Measurements from ENCODE around the gene ATP1A1. TPM values are rescaled to one million over a fixed set of nuclear protein-coding genes. Genes with fewer than 3 reads are reported as not detected.

ATP1A1 gene
- 99.3 and 135 TPM in 2 replicates for total RNA-seq (2014; rRNA removed; shearing (Covaris generic))

GRCh38 chr1:116372651-116373430 lies at the start of gene ATP1A1:
ATP1A1 (plus strand) TSS chr1:116373244; CDS start chr1:116373512, 268 bp downstream.
- peak; percentile 96 for DNase-seq (ENCODE audit: low spot score)
- in situ Hi-C loops (cut with HindIII; ENCODE audit: low sequenced_read_pairs) = no loop called here

DNA sequence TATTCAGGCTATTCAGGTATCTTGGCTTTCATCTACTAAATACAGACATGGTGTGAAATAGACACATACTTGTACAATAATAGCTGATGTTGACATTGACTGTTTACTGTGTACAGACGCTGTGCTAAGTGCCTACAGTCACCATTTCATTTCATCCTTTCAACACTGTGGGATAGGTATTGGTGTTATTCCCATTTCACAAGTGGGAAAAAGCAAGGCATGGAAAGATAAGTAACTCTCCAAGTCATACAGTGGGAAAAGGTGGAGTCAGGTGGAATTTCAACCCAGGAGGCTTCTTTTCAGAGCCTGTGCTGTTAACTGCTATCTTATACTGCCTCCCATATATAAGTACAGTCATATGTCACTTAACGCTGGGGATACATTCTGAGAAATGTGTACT lies 49.6 kb upstream of the ATP1A1 start:
- in situ Hi-C loops (cut with HindIII; ENCODE audit: low sequenced_read_pairs) = no loop called here

GRCh38 chr1:116324411-116324810 lies 48.6 kb upstream of the ATP1A1 start:
- in situ Hi-C loops (cut with HindIII; ENCODE audit: low sequenced_read_pairs) = no loop called here
- no peak for DNase-seq (ENCODE audit: low spot score)

More for the DNA sequence above, 49.6 kb upstream of the ATP1A1 start:
- no peak for DNase-seq (ENCODE audit: low spot score)

GRCh38 chr1:116325104-116325503 lies 47.9 kb upstream of the ATP1A1 start:
- in situ Hi-C loops (cut with HindIII; ENCODE audit: low sequenced_read_pairs) = no loop called here
- DNase-seq (ENCODE audit: low spot score) = no peak

GRCh38 chr1:116325922-116326321 lies 47.1 kb upstream of the ATP1A1 start:
- DNase-seq (ENCODE audit: low spot score) = no peak
- in situ Hi-C loops (cut with HindIII; ENCODE audit: low sequenced_read_pairs) = no loop called here

GRCh38 chr1:116326486-116326885 lies 46.6 kb upstream of the ATP1A1 start:
- in situ Hi-C loops (cut with HindIII; ENCODE audit: low sequenced_read_pairs) = no loop called here
- no peak for DNase-seq (ENCODE audit: low spot score)

GRCh38 chr1:116328671-116329070 lies 44.4 kb upstream of the ATP1A1 start:
- DNase-seq (ENCODE audit: low spot score) = no peak
- in situ Hi-C loops (cut with HindIII; ENCODE audit: low sequenced_read_pairs) = no loop called here

- no peak for DNase-seq (ENCODE audit: low spot score)
- in situ Hi-C loops (cut with HindIII; ENCODE audit: low sequenced_read_pairs) = no loop called here
Observed at GRCh38 chr1:116329524-116330341, 43.3 kb upstream of the ATP1A1 start.

- no peak for DNase-seq (ENCODE audit: low spot score)
- in situ Hi-C loops (cut with HindIII; ENCODE audit: low sequenced_read_pairs) = no loop called here
Observed at GRCh38 chr1:116330342-116330652, 42.7 kb upstream of the ATP1A1 start.

GRCh38 chr1:116330846-116331245 lies 42.2 kb upstream of the ATP1A1 start:
- in situ Hi-C loops (cut with HindIII; ENCODE audit: low sequenced_read_pairs) = no loop called here
- no peak for DNase-seq (ENCODE audit: low spot score)

- in situ Hi-C loops (cut with HindIII; ENCODE audit: low sequenced_read_pairs) = no loop called here
- DNase-seq (ENCODE audit: low spot score) = no peak
Observed at GRCh38 chr1:116331523-116331922, 41.5 kb upstream of the ATP1A1 start.

- DNase-seq (ENCODE audit: low spot score) = peak; percentile 73
- in situ Hi-C loops (cut with HindIII; ENCODE audit: low sequenced_read_pairs) = no loop called here
Observed at GRCh38 chr1:116332451-116332850, 40.6 kb upstream of the ATP1A1 start.

DNA sequence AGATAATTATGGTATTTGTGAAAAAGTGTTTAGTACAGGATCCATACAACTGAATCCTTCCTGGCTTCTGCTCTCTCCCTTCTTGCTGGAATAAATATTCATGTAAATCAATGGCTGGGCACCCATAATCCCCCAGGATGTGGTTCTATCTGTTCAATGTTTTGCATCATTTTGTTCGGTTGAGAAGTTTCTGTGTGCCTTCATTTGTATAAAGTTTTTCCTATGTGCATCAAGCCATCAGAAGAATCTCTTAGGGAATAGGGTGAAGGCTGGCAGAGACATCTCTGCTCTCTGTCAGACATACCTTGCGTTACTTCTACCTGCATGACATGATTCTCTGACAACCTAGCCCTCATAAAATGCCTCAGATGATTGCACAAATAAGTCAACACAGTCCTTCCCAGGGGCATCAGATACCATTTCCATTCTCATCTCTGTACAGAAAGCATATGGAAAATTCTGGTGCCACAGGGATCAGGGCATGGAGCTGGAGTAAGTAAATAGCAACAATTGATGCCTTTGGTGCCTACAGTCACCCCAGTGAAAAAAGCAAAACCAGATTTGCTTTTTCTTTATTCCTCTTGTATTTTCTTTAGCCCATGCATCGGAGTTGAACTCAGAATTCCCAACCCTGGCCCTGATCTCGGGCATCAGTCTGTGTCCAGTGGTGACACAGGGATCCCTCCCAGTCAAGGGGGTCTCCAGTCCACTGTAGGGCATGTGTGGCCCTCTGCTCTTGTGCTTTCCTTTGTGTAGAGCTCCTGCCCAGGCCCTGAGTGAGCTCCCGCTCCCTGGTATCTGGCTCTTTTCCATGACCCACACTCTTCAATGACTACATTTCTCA lies 39.7 kb upstream of the ATP1A1 start:
- no peak for DNase-seq (ENCODE audit: low spot score)
- in situ Hi-C loops (cut with HindIII; ENCODE audit: low sequenced_read_pairs) = no loop called here

DNA sequence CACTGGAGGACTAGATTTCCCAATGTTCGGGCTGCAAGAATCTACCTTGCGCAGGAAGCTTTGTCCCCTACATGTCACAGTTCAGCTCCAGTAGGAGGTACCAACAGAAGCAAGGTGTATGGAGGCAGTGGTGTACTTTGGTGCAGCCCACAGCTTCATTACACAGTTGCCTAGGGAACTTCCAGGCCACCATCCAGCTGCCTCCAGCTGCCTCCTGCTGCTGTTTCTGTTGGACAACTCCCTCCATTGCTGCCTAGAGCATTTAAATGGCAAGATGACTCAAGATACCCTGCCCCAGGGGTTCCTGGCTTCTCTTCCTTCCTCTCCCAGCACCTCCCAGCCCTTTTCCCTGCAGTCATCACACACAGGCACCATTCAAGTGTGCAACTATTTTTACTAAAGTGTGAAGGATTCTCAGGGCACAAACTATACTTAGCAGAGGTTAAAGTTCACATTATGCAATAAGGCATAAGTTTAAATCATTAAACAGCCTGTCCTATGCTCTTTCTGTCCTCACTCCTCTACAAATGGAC lies 39.0 kb upstream of the ATP1A1 start:
- in situ Hi-C loops (cut with HindIII; ENCODE audit: low sequenced_read_pairs) = no loop called here

DNA sequence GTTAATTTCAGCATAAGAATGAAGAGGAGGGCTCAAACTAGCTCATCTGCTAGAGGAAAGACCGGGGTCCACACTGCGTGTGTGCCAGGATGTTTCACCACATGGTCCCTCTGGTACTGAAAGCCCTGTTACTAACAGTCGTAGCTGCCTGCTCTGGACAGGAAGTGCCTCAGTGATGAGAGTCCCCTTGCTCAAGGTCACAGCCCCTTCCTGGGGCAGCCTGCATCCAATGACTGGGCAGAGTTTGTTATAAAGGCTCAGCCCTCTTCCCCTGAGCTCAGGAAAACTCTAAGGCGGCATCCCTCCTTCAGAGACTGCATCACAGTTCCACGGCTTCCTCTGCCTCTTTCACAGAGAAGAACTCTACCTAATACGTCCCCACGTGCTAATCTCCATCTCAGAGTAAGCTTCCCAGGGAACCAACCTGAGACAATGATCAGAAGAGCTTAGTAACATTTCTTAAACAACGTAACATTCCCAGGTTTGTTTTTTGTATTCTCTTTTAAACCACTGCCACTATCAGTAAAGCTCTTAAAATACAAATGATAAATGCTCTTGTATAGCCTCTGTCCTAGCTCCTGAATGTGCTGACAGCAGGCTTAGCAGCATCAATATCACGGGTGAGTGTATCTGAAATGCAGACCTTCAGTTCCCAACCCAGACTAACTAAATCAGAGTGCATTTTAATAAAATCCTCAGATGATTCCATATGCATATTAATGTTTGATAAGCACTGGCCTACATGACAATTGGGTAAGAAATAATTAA lies 38.0 kb upstream of the ATP1A1 start:
- DNase-seq (ENCODE audit: low spot score) = peak; percentile 82
- in situ Hi-C loops (cut with HindIII; ENCODE audit: low sequenced_read_pairs) = no loop called here

More for the DNA sequence above, 39.0 kb upstream of the ATP1A1 start:
- no peak for DNase-seq (ENCODE audit: low spot score)

DNA sequence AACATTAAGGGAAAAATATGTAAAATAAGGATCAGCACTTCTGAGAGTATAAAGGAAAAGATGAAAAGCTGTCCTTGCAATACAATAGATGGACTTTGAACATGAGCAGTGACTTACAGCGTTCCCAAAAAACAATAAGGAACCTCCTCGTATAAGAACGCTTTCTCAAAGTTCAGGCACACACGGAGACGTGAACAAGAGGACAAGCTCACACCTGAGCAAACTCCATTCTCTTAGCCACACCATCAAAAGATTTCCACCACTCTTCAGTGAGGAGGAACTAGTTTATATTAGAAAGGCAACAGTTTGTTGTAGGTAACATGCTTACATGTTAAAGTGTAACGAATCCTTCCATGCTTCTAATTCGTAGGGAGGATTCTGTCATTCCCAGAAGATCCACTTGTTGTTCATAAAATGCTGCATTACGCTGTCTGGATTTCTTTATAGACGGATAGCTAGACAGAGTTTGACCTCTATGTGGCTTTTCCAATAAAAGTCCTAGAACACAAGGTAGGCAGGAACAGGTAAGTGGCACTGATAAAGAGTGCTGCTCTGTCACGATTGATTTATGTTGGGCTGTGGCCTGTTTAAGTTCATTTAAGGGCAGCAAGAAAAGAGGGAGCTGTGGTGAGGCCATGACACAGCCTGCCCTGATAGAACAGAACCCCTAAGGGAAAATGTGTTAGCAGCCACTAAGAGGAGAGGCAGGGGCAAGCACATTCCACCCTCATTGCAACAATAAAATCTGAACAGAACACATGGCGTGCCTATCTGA lies 37.0 kb upstream of the ATP1A1 start:
- no peak for DNase-seq (ENCODE audit: low spot score)
- in situ Hi-C loops (cut with HindIII; ENCODE audit: low sequenced_read_pairs) = no loop called here

DNA sequence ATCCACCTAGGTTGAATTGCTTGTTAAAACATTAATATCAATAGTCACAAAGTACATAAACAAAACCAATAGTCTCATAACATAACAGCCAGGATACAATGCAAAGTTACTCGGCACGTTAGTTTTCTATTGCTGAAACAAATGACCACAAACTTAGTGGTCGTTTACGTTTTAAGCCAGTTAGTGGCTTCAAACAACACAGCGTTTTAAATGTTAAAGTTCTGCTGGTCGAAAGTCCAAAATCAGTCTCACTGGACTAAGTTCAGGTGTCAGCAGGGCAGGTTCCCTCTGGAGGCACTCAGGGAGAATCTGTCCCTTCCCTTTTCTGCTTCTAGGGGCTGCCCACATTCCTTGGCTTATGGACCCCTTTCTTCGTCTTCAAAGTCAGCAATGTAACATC lies 35.6 kb upstream of the ATP1A1 start:
- DNase-seq (ENCODE audit: low spot score) = no peak
- in situ Hi-C loops (cut with HindIII; ENCODE audit: low sequenced_read_pairs) = no loop called here

- DNase-seq (ENCODE audit: low spot score) = no peak
- in situ Hi-C loops (cut with HindIII; ENCODE audit: low sequenced_read_pairs) = no loop called here
Observed at GRCh38 chr1:116338400-116338799, 34.6 kb upstream of the ATP1A1 start.

Data from G401 (cell line).